ENCODE measurements around the gene ADM5.

ADM5 gene, protein sequence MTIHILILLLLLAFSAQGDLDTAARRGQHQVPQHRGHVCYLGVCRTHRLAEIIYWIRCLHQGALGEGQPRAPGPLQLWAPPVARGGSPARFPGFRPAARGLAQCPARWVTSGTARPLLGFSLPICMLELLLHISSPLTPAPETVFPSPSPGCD

DNA sequence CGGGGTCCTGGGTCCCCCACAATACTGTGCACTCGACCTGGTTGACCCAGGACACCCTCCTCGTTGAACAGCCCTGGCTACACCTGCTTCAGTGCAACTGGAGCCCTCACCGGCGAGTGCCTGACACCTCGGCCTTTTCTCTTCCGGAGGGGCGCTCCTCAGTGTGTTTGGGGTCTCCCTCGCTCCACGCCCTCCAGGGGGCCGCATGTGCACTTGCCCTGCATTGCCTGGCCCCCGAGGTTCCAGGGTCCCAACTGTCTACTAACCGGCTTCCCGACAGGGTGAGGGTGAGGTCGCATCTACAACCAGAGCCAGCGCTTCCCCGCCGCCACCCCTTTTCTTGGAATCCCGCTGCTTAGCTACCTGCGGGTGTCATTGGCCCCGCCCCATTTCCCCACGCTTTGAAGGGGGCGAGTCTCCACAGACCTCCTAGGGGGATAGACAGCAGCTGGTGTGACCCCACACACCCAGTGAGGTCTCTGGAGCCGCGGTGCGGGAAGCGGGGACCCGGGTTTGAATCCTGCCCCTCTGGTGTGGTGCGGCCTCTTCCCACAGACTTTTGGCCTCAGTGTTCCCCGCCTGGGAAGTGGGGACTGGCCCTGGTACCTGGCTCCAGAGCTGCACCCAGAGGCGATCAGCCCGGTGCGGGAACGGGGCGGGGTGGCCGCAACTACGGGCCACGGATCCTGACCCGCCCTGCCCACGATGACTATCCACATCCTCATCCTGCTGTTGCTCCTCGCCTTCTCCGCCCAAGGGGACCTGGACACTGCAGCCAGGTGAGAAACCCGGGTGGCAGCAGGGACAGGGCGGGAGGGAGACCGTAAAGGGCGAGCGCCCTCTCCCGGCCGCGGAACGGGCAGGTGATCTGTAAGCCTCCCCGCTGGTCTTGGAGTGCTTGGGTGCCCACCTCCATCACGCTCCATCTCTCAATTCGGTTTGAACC is at the start of gene ADM5:
ADM5 (plus strand) TSS at position 462 of the 946 bp plus-strand sequence; CDS start at position 706, 244 bp downstream.
- peak; percentile 40 for DNase-seq

DNA sequence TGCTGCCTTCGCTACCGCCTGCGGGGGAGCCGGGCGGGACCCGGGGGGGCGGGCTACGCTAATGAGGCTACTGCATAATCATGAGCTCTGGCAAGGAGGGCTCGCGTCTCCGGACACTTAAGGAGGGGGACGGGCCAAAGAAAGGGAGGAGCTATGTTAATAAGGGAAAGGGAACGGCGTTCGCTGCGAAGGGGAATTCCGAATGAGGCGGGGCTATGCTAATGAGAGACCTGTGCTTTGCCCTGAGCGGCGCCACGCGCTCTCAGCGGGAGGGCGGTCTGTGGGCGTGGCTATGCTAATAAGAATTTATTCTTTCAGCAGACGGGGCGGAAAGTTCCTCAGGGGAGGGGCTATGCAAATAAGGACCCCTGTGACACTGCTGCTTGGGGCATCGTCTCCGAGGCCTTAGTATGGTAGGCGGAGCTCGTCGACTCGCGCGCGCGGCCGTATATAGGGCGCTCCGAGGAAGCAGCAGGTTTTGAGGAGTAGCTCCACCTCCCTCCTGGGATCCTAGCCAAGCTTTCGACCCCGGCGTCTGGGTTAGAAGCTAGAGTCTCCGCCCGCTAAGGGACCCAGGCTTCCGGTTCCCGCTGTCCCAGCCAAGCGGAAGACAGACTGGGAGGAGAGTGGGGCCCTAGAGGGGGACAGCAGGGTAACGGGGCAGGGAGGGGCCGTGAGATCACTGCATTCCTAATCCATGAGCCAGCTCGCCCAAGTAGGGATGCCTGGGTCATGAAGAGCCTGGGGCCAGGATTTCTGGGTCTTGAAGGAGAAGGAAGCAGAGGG is 49.1 kb upstream of the ADM5 start, which contains the start of gene RRAS:
RRAS (minus strand) TSS at position 31 of the 786 bp plus-strand sequence. CDS start 45 bp downstream, outside the sequence.
- peak; percentile 100 for DNase-seq

DNA sequence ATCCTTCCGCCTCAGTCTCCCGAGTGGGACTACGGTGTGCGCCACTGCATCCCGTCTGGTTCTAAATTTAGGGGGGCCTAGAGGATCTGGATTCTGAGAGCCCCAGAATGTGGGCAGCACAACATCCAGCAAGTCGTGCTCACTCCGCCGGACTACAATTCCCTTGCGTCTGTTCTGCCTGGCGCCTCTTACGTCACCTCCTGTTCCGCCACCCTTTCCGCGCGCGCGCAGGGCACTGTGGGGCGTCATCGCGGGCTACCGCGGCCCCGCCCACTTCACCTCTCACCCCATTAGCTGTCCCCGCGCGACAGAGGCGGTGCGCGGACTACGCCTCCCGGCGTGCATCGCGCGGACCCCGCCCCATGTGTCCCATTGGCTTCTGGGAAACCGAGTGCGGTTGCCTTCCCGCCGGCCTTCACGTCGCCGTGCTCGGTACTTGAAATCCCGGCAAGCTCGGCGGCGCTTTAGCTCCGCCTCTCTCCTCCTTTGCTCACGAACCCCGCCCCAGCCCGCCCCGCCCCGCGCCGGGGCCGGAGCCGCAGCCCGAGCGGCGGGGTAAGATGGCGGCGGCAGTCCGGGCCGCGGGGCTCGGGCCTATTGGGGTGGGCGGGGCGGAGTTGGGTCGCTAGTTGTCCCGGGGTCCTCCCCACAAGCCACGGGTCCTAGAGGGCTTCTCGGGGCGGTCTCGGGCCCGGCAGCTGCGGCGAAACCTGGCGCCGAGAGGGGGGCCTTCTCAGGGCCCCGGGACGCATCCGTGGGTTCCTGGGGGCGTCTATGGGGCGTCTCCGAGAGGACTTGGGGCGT is 47.5 kb upstream of the ADM5 start, which contains the start of gene SCAF1:
SCAF1 (plus strand) TSS at position 522 of the 804 bp plus-strand sequence. CDS start 2,818 bp downstream, outside the sequence.
- peak; percentile 100 for DNase-seq

DNA sequence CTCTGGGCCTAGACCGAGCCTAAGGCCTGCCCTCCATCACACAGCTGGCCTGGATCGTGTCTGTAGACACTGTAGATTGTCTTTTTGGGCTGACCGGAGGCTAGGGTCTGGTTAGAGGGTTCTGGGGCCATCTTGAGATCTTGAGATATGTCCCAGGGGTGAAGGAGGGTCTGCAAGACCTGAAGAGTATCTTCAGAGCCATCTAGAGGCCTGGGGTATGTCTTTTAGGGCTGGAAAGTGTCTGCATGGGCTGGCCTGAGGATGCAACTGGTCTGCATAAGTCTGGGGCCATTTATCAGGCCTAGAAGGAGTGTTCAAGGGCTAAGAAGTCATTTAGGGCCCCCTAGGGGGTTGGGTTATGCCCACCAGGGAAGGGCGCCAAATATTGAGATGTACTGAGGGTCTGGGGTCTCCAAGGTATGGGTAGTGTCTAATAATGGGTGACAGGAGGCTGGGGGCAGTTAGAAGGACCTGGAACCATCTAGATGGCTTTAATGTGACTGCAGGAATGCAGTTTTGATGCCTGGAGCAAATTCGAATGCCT is 46.8 kb upstream of the ADM5 start:
- no peak for DNase-seq

DNA sequence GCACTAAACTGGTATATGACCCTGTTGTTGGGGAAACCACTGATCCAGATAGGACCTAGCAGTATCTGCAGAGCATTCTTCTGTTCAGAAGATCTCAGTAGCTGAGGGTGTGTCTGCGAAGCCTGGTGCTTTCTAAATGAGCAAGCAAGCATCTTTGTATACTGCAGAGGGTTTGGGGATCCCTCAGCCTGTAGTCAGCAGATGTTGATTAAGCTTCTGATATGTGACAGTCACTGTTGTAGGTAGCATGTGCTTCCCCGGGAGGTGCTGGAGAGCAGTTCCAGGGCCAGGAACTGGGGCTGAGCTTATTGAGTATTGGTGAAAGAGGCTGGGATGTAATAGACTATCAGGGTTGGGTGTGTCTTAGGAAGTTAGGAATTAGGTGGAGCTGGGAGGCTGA is 45.9 kb upstream of the ADM5 start:
- peak; percentile 84 for DNase-seq

DNA sequence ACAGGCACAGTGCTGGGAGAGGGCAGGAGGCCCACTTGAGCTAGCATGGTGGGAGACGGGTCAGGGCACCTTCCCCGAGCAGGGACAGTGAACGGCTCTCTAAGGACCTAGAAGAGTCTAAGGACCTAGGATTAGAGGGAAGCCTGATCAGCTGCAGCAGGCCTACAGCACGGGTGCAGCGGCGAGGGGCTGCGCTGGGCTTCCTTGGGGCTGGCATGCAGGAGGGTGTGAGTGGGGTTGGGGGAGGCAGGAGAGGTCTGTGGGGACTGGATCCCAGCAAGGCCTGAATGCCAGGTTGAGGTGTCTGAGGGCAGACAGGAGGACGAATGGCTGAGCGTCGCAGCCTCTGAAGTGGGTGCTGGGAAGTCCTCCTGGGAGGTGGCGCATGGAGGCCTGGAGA is 43.8 kb upstream of the ADM5 start:
- DNase-seq = no peak

DNA sequence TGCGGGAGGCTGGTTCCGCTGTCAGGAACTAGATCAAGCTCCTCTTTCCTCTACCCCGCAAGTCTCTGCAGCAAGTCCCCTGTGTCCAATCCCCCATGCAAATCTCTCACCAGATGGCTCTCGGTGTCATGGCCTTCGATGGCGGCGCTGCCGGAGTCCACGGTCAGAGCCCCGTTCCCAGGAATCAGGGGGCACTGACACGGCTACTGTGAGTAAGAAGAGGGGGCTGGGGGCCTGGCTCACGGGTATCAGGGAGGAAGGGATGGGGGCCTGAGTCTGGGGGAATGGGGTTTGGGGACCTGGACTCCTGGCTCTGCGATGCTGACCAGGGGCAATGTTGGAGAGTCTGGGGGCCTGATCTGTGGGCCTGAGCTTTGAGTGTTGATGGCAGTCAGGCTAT is 43.4 kb upstream of the ADM5 start:
- DNase-seq = no peak

DNA sequence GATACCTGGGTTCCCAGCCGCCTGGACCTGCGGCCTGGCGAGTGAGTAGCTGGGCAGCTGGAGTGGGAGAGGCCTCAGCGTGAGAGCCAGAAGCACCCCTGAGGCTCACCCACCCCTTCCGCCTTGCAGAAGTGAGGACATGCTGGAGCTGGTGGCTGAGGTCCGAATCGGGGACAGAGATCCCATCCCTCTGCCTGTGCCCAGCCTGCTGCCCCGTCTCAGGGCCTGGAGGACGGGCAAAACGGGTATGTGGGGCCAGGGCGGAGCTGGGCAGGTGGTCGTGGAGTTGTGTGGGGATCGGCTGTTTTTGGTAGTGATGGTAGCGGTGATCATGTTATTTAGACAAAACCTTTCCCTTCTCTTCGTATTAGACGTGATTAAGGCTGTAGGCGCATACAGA is 42.8 kb upstream of the ADM5 start:
- no peak for DNase-seq

DNA sequence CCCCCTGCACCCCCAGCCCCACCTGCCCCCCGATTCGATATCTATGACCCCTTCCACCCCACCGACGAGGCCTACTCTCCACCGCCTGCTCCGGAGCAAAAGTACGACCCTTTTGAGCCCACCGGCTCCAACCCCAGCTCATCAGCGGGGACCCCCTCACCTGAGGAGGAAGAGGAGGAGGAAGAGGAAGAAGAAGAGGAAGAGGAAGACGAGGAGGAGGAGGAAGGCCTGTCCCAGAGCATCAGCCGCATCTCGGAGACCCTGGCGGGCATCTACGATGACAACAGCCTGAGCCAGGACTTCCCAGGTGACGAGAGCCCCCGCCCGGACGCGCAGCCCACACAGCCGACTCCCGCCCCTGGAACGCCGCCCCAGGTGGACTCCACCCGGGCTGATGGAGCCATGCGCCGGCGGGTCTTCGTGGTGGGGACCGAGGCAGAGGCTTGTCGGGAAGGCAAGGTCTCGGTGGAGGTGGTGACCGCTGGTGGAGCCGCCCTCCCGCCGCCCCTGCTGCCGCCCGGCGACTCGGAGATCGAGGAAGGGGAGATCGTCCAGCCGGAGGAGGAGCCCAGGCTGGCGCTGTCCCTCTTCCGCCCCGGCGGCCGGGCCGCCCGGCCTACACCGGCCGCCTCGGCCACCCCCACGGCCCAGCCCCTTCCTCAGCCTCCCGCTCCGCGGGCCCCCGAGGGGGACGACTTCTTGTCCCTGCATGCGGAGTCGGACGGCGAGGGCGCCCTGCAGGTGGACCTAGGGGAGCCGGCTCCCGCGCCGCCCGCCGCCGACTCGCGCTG is 38.2 kb upstream of the ADM5 start:
- DNase-seq = no peak

DNA sequence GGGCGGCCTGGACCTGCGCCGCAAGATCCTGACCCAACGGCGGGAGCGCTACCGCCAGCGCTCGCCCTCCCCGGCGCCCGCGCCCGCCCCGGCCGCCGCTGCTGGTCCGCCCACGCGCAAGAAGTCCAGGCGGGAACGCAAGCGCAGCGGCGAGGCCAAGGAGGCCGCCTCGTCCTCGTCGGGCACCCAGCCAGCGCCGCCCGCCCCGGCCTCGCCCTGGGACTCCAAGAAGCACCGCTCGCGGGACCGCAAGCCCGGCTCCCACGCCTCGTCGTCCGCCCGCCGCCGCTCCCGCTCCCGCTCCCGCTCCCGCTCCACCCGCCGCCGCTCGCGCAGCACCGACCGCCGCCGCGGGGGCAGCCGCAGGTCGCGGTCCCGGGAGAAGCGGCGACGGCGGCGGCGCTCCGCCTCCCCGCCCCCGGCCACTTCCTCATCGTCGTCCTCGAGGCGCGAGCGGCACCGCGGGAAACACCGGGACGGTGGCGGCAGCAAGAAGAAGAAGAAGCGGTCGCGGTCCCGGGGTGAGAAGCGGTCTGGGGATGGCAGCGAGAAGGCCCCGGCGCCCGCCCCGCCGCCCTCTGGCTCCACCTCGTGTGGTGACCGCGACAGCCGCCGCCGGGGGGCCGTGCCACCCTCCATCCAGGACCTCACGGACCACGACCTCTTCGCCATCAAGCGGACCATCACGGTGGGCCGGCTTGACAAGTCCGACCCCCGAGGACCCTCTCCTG is 37.4 kb upstream of the ADM5 start:
- no peak for DNase-seq

DNA sequence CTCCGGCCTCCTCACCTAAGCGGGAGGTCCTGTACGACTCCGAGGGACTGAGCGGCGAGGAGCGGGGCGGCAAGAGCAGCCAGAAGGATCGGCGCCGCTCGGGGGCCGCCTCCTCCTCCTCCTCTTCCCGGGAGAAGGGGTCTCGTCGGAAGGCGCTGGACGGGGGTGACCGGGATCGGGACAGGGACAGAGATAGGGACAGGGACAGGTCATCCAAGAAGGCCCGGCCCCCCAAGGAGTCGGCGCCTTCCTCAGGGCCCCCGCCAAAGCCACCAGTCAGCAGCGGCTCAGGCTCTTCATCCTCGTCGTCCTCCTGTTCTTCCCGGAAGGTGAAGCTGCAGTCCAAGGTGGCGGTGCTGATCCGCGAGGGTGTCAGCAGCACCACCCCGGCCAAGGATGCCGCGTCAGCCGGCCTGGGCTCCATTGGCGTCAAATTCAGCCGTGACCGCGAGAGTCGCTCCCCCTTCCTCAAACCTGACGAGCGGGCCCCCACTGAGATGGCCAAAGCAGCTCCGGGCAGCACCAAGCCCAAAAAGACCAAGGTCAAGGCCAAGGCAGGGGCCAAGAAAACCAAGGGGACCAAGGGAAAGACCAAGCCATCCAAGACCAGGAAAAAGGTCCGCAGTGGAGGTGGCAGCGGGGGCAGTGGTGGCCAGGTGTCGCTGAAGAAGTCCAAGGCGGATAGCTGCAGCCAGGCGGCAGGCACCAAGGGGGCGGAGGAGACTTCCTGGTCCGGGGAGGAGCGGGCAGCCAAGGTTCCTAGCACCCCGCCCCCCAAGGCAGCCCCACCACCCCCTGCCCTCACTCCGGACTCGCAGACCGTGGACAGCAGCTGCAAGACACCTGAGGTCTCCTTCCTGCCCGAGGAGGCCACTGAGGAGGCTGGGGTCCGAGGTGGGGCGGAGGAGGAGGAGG is 36.6 kb upstream of the ADM5 start:
- no peak for DNase-seq

DNA sequence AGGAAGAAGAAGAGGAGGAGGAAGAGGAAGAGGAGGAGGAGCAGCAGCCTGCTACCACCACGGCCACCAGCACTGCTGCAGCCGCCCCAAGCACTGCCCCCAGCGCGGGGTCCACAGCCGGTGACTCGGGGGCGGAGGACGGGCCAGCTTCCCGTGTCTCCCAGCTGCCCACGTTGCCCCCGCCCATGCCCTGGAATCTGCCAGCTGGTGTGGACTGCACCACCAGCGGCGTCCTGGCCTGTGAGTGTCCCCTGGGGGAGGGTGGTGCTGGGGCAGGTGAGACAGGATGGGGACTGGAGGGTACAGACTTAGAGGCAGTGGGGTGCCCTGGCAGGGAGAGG is 36.0 kb upstream of the ADM5 start:
- DNase-seq = no peak

DNA sequence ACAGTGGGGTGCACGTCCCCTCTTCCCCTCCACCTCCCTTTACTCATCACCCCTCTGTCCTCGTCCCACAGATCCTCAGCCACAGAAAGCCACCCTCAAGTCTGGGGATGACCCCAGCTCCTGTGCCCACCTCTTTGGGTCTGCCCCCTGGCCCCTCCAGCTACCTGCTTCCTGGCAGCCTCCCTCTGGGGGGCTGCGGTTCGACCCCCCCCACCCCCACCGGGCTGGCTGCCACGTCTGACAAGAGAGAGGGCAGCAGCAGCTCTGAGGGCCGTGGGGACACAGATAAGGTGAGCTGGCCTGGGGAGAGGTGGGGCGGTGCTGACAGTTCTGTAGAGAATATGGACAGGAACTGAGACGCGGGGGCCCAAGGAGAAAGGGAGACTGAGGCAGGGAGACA is 34.8 kb upstream of the ADM5 start:
- no peak for DNase-seq

DNA sequence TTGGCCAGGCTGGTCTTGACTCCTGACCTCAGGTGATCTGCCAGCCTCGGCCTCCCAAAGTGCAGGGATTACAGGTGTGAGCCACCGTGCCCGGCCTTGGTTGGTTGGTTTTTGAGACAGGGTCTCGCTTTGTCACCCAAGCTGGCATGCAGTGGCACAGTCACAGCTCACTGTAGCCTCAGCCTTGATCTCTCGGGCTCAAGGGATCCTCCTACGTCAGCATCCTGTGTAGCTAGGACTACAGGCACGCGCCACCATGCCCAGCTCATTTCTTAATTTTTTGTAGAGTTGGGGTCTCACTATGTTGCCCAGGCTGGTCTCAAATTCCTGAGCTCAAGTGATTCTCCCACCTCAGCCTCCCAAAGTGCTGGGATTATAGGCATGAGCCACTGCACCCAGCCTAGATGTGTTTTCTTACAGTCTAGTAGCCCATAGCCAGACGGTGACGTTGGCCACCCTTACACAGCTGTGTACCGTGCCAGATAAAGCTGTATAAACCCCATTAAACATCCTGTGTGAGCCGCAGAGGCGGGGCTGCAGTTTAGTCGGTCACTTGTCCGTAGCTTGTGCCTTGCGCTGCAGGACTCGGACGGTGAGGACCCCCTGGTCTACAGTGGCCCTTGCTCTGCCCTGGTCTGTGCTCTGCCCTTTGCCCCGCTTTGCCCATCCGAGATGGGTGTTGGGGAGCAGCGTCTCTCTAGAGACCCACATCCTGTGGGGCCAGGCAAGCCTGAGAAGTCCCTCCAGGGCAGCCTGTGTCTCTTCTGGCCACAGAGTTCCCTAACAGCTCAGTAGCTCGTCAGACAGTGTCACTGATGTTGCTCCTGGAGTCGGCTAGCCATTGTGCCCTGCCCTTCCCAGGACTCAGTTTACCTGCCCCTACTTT is 33.6 kb upstream of the ADM5 start:
- DNase-seq = no peak

DNA sequence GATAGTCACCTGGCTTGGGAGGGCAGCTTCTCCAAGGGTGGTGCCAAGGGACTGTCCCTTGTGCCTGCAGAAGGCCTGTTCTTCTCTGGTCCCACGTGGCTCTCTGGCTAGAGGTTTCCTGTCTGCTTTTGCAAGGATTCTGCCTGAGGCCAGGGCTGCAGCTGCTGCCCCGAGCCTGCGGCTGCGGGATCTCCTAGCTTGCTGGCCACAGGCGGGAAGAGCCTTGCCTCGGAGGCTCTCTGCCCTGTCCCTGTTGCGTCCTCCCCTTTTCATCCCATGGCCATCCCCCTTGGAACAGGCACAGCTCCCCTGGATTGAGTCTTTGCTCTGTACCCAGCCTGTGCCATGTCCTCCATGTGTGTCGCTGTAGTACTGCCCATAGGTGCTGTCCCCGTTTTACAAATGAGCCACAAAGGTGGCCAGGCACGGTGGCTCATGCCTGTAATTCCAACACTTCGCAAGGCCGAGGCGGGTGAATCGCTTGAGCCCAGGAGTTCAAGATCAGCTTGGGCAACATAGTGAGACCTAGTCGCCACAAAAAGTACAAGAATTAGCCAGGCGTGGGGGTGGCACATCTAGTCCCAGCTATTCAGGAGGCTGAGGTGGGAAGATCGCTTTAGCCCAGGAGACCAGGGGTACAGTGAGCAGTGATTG is 32.8 kb upstream of the ADM5 start:
- DNase-seq = no peak

DNA sequence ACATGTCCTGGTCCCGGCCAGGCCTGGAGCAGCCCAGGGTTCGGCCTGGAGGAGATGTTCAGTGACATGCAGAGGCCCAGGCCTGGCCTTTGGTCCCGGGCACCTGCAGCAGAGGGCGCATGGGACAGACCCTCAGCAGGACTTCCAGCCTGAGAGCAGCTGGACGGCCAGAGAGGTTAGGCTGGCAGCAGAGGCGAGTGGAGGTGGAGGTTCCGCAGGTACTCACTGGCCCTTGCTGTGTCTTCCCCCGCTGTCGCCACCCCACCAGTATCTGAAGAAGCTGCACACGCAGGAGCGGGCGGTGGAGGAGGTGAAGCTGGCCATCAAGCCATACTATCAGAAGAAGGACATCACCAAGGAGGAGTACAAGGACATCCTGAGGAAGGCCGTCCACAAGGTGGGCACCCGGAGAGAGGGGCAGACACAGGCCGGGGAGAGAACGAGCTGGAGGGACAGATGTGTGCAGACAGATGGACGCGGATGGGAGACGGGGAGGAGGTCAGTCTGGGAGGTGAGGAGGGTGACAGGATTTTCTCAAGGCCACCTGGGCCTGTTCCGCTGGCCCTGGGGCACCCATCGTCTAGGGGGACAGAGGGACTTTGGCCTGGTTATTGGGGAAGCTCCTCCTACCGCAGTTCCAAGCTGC is 31.8 kb upstream of the ADM5 start:
- no peak for DNase-seq

DNA sequence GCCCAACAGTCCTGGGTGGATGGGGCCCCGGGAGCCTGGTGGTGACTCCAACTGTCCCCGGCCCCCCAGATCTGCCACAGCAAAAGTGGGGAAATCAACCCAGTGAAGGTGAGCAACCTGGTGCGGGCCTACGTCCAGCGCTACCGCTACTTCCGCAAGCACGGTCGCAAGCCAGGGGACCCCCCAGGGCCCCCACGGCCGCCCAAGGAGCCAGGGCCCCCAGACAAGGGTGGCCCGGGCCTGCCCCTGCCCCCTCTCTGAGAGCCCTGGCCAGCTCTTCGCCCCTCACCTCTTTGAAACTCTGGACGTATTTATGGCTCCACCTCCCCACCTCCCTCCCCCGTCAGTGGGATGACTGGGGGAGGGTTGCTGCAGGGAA is 31.3 kb upstream of the ADM5 start:
- DNase-seq = no peak

All from activated CD4-positive, alpha-beta T cell treated with anti-CD3 and anti-CD28 coated beads, Interleukin-10, Interleukin-2, amounts not matched to agents 100 ng/mL and 50 ng/mL, durations not matched to agents 16 hours and 8 hours (primary cell).